SK-N-SH treated with all-trans-retinoic acid at 6 μM for 48 hours (cell line): ENCODE results near the gene ZC3H13.

ENCODE experiments used
- ARNTL ChIP-seq: fragments of 450-650 bp; formaldehyde crosslinking; IDR thresholded peaks from 2 replicates; pipeline ENCODE4 v1.5.0; 2020; ENCODE audit warnings: low read depth, mild to moderate bottlenecking, moderate library complexity, borderline replicate concordance
- OSR1 ChIP-seq: fragments of 250-450 bp; sonication (Bioruptor Pico); IDR thresholded peaks from 2 replicates; pipeline ENCODE4 v1.8.0; 2022; ENCODE audit warnings: moderate library complexity, mild to moderate bottlenecking, inconsistent platforms
- RARB ChIP-seq: fragments of 250-450 bp; sonication (Bioruptor Pico); IDR thresholded peaks from 2 replicates; pipeline ENCODE4 v1.8.0; 2021; ENCODE audit warnings: mild to moderate bottlenecking, moderate library complexity
- SNAI2 ChIP-seq: fragments of 250-450 bp; sonication (Bioruptor Pico); IDR thresholded peaks from 2 replicates; pipeline ENCODE4 v1.5.0; 2020; ENCODE audit warnings: mild to moderate bottlenecking, moderate library complexity
- ZFP3 ChIP-seq: fragments of 250-450 bp; sonication (Bioruptor Pico); IDR thresholded peaks from 2 replicates; pipeline ENCODE4 v1.5.0; 2020; ENCODE audit warnings: mild to moderate bottlenecking, moderate library complexity
- ZFP30 ChIP-seq: fragments of 450-650 bp; formaldehyde crosslinking; IDR thresholded peaks from 2 replicates; pipeline ENCODE4 v1.5.0; 2022; ENCODE audit warnings: mild to moderate bottlenecking, moderate library complexity
- ZNF565 ChIP-seq: fragments of 450-650 bp; formaldehyde crosslinking; conservative IDR thresholded peaks from 2 replicates; pipeline ENCODE4 v1.5.0; 2020; ENCODE audit warnings: low read depth, mild to moderate bottlenecking, moderate library complexity
- ZNF8 ChIP-seq: fragments of 450-650 bp; formaldehyde crosslinking; IDR thresholded peaks from 2 replicates; pipeline ENCODE4 v1.5.0; 2020; ENCODE audit warnings: mild to moderate bottlenecking, moderate library complexity
- TF ChIP-seq, protein P1 (sequence below): fragments of 250-450 bp; sonication (Bioruptor Pico); IDR thresholded peaks from 2 replicates; pipeline ENCODE4 v1.8.0; 2020; ENCODE audit warnings: mild to moderate bottlenecking, moderate library complexity, borderline replicate concordance

DNA sequence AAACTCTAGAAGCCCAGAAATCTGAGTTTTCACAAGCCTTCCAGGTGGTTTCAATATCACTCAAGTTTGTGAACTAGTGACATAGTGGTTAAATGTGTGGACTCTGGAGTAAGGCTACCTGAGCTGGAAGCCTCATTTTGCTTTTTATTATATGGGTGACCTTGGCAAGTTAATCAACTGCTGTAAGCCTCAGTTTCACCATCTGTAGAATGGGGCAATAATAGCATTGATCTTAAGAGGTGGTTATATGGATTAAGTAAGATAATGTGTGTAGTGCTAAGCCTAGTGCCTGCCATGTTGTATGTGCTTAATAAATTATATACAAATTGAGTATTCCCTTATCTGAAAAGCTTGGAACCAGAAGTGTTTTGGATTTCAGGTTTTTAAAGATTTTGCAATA lies 135.5 kb downstream of the ZC3H13 start:
- no peak for TF ChIP-seq ZFP30 (CRISPR knock-in tag)
- TF ChIP-seq RARB (CRISPR knock-in tag), result no peak
- no peak for TF ChIP-seq OSR1
- no peak for TF ChIP-seq ARNTL (CRISPR knock-in tag)
- TF ChIP-seq ZNF8 (CRISPR knock-in tag), result no peak
- TF ChIP-seq SNAI2, result no peak
- TF ChIP-seq, protein P1, sequence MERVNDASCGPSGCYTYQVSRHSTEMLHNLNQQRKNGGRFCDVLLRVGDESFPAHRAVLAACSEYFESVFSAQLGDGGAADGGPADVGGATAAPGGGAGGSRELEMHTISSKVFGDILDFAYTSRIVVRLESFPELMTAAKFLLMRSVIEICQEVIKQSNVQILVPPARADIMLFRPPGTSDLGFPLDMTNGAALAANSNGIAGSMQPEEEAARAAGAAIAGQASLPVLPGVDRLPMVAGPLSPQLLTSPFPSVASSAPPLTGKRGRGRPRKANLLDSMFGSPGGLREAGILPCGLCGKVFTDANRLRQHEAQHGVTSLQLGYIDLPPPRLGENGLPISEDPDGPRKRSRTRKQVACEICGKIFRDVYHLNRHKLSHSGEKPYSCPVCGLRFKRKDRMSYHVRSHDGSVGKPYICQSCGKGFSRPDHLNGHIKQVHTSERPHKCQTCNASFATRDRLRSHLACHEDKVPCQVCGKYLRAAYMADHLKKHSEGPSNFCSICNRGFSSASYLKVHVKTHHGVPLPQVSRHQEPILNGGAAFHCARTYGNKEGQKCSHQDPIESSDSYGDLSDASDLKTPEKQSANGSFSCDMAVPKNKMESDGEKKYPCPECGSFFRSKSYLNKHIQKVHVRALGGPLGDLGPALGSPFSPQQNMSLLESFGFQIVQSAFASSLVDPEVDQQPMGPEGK (CRISPR knock-in tag), result no peak
- no peak for TF ChIP-seq ZNF565 (CRISPR knock-in tag)
- TF ChIP-seq ZFP3, result no peak
